Endothelial cell of umbilical vein (primary cell): ENCODE measurements around the gene RELCH.

Experiments used
- EZH2 ChIP-seq: IDR thresholded peaks from 2 replicates; pipeline ENCODE4 v1.6.1; 2012; ENCODE audit warnings: borderline replicate concordance, low read depth, mild to moderate bottlenecking, moderate library complexity, low read length, inconsistent platforms; ENCODE audit not compliant: severe bottlenecking
- FOS ChIP-seq: IDR thresholded peaks from 2 replicates; pipeline ENCODE4 v1.6.1; 2011; ENCODE audit warnings: mild to moderate bottlenecking, low read length, moderate library complexity, borderline replicate concordance; ENCODE audit not compliant: insufficient read depth
- GATA2 ChIP-seq: IDR thresholded peaks from 2 replicates; pipeline ENCODE4 v1.7.0; 2011; ENCODE audit warnings: low read depth, mild to moderate bottlenecking, moderate library complexity, mixed read lengths, low read length; ENCODE audit not compliant: insufficient read length, insufficient read depth
- JUN ChIP-seq: IDR thresholded peaks from 2 replicates; pipeline ENCODE4 v1.6.1; 2011; ENCODE audit warnings: borderline replicate concordance, low read depth; ENCODE audit not compliant: insufficient read length, insufficient read depth
- MYC ChIP-seq: IDR thresholded peaks from one replicate; pipeline ENCODE4 v1.6.1; 2011; ENCODE audit warnings: mild to moderate bottlenecking, low read depth, low read length
- POLR2A ChIP-seq: IDR thresholded peaks from 2 replicates; pipeline ENCODE4 v1.6.1; 2012; ENCODE audit warnings: low read depth, mild to moderate bottlenecking, control low read depth, low read length
- POLR2AphosphoS5 ChIP-seq: IDR thresholded peaks from 2 replicates; pipeline ENCODE4 v1.6.1; 2012; ENCODE audit warnings: low read depth, mild to moderate bottlenecking, control low read depth, low read length, moderate library complexity; ENCODE audit not compliant: insufficient read depth
- TF ChIP-seq, protein P1 (sequence below), 2 donors: IDR thresholded peaks; 1 replicate in 1 of 2; 2 replicates in 1 of 2; pipeline ENCODE4 v1.5.1; 2011; ENCODE audit warnings: low read length in 2 of 2, mild to moderate bottlenecking in 2 of 2, moderate library complexity in 2 of 2, control low read depth in 1 of 2, inconsistent platforms in 1 of 2, low read depth in 1 of 2; ENCODE audit not compliant: insufficient read depth in 1 of 2; ENCODE audit errors: extremely low read depth in 1 of 2
- TF ChIP-seq, protein P2 (sequence below): IDR thresholded peaks from 2 replicates; pipeline ENCODE4 v1.6.1; 2011; ENCODE audit not compliant: insufficient read depth, insufficient read length

DNA sequence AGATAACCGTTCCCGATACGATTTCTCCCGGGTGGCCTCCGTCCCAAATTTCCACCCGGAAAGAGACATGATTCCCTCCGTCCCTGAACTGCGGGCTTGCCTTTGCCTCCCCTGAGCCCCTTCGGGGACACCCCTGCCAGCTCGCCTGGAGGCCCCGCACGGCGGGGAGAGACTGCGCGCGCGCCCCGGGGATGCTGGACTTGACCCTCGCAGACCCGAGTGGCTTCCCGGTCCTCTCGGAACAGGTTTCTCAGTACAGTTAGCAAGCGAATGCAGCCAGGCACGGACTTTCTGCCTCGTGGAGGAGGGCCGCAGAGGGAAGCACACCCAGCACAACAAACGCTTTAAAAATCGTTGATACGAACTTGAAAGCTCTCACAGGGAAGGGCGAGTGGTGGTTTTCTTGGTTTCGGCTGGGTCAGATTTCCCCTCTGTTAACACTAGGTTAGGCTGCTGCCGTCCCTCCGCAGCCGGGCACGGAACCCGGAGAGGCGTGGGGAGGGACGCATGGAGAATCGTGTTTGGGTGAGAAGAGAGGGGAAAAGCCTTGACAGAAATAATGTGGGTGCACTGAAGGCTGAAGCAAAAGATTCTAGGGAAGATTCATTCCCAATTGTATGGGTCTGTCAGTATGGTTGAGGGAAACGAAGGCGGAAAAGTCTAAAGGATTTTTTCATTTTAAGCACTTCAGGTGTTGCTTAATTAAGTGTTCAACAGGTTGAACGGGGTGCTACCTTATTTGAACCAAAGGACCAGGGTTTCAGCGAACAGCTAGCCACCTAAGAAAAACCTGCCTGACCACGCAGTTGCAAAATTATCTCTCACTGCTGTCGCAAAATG is 139.0 kb downstream of the RELCH start:
- TF ChIP-seq, protein P1, sequence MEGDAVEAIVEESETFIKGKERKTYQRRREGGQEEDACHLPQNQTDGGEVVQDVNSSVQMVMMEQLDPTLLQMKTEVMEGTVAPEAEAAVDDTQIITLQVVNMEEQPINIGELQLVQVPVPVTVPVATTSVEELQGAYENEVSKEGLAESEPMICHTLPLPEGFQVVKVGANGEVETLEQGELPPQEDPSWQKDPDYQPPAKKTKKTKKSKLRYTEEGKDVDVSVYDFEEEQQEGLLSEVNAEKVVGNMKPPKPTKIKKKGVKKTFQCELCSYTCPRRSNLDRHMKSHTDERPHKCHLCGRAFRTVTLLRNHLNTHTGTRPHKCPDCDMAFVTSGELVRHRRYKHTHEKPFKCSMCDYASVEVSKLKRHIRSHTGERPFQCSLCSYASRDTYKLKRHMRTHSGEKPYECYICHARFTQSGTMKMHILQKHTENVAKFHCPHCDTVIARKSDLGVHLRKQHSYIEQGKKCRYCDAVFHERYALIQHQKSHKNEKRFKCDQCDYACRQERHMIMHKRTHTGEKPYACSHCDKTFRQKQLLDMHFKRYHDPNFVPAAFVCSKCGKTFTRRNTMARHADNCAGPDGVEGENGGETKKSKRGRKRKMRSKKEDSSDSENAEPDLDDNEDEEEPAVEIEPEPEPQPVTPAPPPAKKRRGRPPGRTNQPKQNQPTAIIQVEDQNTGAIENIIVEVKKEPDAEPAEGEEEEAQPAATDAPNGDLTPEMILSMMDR (IDR thresholded peaks at IDR 0.05; ENCODE audit: extremely low read depth in 1 of 2, insufficient read depth in 1 of 2, low read depth in 1 of 2, low read length in 2 of 2), result no peak
- TF ChIP-seq, protein P2, sequence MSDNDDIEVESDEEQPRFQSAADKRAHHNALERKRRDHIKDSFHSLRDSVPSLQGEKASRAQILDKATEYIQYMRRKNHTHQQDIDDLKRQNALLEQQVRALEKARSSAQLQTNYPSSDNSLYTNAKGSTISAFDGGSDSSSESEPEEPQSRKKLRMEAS, result no peak
- TF ChIP-seq POLR2A (no peak), EZH2 (no peak), GATA2 (no peak), JUN (no peak), FOS (no peak), MYC (no peak), POLR2AphosphoS5 (peak; percentile 8)
